Endodermal cell (in vitro differentiated cells): ENCODE data around the gene ADAMTS7. TPM values are rescaled to one million over a fixed set of nuclear protein-coding genes. Genes with fewer than 3 reads are reported as not detected.
A peak's percentile ranks its signal among the peaks of the same experiment; 100 is the strongest.
"Not testable (repeated sequence)": the region's sequence is repeated elsewhere in the genome, so short reads cannot be mapped to it uniquely, and the experiment has no call there.

Experiments
- DNase-seq: peaks from one replicate; pipeline ENCODE4 v3.0.0-alpha.2; 2017
- H3K27ac ChIP-seq: 2 replicates; pipeline ENCODE4 v1.5.1; 2013; ENCODE audit warnings: mild to moderate bottlenecking, low read depth, low read length, moderate library complexity
- H3K27me3 ChIP-seq: 2 replicates; pipeline ENCODE4 v1.6.1; 2013; ENCODE audit warnings: mild to moderate bottlenecking, low read length, moderate library complexity; ENCODE audit not compliant: insufficient read depth, control insufficient read depth, poor library complexity, severe bottlenecking
- H3K36me3 ChIP-seq: 2 replicates; pipeline ENCODE4 v1.7.0; 2013; ENCODE audit warnings: mild to moderate bottlenecking, low read length, moderate library complexity; ENCODE audit not compliant: control insufficient read depth, insufficient read depth
- H3K4me1 ChIP-seq: one replicate; pipeline ENCODE4 v1.7.0; 2013; ENCODE audit warnings: low read length; ENCODE audit not compliant: control insufficient read depth, insufficient read depth
- H3K4me3 ChIP-seq: 2 replicates; pipeline ENCODE4 v1.5.1; 2013; ENCODE audit warnings: mild to moderate bottlenecking, low read length, moderate library complexity
- H3K9ac ChIP-seq: 2 replicates; pipeline ENCODE4 v1.6.1; 2013; ENCODE audit warnings: mild to moderate bottlenecking, low read length, moderate library complexity; ENCODE audit not compliant: poor library complexity, severe bottlenecking; ENCODE audit errors: extremely low read depth
- H3K9me3 ChIP-seq: 2 replicates; pipeline ENCODE4 v1.6.1; 2013; ENCODE audit warnings: mild to moderate bottlenecking, low read length, moderate library complexity; ENCODE audit not compliant: control insufficient read depth
- H3K27ac Mint-ChIP-seq: 2 replicates; pipeline ENCODE4 v1.8.0; 2020; ENCODE audit warnings: mixed read lengths
- H3K27me3 Mint-ChIP-seq: 2 replicates; pipeline ENCODE4 v1.8.0; 2021; ENCODE audit warnings: mild to moderate bottlenecking, mixed read lengths; ENCODE audit not compliant: insufficient read depth
- H3K36me3 Mint-ChIP-seq: 2 replicates; pipeline ENCODE4 v1.8.0; 2020; ENCODE audit warnings: low read depth, mixed read lengths
- H3K4me1 Mint-ChIP-seq: 2 replicates; pipeline ENCODE4 v1.8.0; 2020; ENCODE audit warnings: mixed read lengths
- H3K4me3 Mint-ChIP-seq: 2 replicates; pipeline ENCODE4 v1.8.0; 2020; ENCODE audit warnings: mild to moderate bottlenecking, moderate library complexity, mixed read lengths
- H3K9me3 Mint-ChIP-seq: 2 replicates; pipeline ENCODE4 v1.8.0; 2020; ENCODE audit warnings: mild to moderate bottlenecking, mixed read lengths
- WGBS, 2 experiments: methylation state at CpG; one replicate each; pipeline versions ENCODE4 v1.1.5 to v1.1.7; 2013; ENCODE audit warnings: missing lambda C conversion rate in 2 of 2, mixed read lengths in 1 of 2; ENCODE audit not compliant: insufficient coverage in 1 of 2, insufficient read length in 1 of 2; 5-methylcytosine and 5-hydroxymethylcytosine counted together
- total RNA-seq, 2 donors: library from RNA; stranded (reverse); fragmentation: NEBNext Ultra II Directional in 1 of 2; extraction: Animal tissue kit (Norgen Biotek cat#: 25700) in 1 of 2; gene quantifications; 2 replicates in 1 of 2; 3 replicates in 1 of 2; pipeline ENCODE4 v1.2.1, GENCODE V29; 2021
- TF ChIP-seq, protein P1 (sequence below): fragments of 200-600 bp; sonication (generic); conservative IDR thresholded peaks from 2 replicates; pipeline ENCODE4 v1.5.0; 2021; ENCODE audit warnings: antibody characterized with exemption, mild to moderate bottlenecking

The ADAMTS7 gene
- total RNA-seq, 2 donors from 2014 or later = 55.8 to 67.1 TPM

DNA sequence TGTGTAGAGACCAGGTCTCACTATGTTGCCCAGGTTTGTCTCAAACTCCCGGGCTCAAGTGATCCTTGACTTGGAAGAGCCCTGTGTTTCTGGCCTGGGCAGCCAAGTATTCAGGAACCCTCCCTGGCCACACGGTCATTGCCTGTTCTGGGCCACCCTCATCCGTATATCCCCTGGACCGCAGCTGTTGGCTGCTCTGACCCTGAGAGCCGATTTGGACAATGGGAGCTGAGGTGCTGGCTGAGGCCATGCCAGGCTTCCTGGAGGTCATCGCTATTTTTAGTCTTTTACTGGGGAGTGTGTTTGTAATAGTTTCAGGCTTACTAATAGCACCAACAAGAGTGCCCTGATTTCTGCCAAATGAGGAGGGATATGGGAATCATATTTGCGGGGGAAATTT lies 60.7 kb downstream of the ADAMTS7 start:
- DNase-seq = no peak
- H3K4me3 Mint-ChIP-seq = no peak overlapping the region
- Histone ChIP-seq H3K36me3 (no peaks in the 10 kb centered on the region), H3K27me3 (peaks cover 9% of the 10 kb centered on the region), H3K4me1 (no peaks in the 10 kb centered on the region), H3K27ac (no peak overlapping the region), H3K9ac (no peak overlapping the region), H3K4me3 (no peak overlapping the region), H3K9me3 (no peaks in the 10 kb centered on the region)
- peaks cover 14% of the 10 kb centered on the region for H3K27me3 Mint-ChIP-seq
- H3K4me1 Mint-ChIP-seq = peaks cover 5% of the 10 kb centered on the region
- WGBS, 2 experiments = 82 to 85% methylated on average over 3 to 7 of the region's 7 CpGs
- TF ChIP-seq, protein P1, sequence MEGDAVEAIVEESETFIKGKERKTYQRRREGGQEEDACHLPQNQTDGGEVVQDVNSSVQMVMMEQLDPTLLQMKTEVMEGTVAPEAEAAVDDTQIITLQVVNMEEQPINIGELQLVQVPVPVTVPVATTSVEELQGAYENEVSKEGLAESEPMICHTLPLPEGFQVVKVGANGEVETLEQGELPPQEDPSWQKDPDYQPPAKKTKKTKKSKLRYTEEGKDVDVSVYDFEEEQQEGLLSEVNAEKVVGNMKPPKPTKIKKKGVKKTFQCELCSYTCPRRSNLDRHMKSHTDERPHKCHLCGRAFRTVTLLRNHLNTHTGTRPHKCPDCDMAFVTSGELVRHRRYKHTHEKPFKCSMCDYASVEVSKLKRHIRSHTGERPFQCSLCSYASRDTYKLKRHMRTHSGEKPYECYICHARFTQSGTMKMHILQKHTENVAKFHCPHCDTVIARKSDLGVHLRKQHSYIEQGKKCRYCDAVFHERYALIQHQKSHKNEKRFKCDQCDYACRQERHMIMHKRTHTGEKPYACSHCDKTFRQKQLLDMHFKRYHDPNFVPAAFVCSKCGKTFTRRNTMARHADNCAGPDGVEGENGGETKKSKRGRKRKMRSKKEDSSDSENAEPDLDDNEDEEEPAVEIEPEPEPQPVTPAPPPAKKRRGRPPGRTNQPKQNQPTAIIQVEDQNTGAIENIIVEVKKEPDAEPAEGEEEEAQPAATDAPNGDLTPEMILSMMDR = no peak
- H3K36me3 Mint-ChIP-seq = no peaks in the 10 kb centered on the region
- H3K27ac Mint-ChIP-seq = no peak overlapping the region
- H3K9me3 Mint-ChIP-seq = no peaks in the 10 kb centered on the region

DNA sequence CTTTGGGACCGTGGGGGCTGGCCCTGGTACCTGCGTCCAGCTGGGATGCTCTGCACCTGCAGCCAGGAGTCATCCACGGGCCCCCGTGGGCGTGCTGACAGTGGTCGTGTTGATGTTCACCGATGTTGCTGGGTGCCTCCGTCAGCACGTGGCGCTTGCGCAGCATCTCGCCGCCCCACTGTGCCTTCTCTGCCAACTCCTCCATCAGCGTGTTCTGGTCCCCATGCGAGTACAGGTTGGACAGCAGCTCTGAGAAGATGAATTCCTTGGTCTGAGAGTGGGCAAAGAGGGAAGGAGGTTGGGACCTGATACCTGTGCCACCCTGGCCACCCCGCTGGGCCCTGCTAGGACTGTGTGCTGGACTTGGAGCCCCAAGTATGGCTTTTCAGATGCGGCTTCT lies 61.4 kb downstream of the ADAMTS7 start:
- Histone ChIP-seq H3K27me3 (peaks cover 9% of the 10 kb centered on the region), H3K9me3 (no peaks in the 10 kb centered on the region), H3K27ac (no peak overlapping the region), H3K4me1 (no peaks in the 10 kb centered on the region), H3K4me3 (no peak overlapping the region), H3K9ac (no peak overlapping the region), H3K36me3 (no peaks in the 10 kb centered on the region)
- no peaks in the 10 kb centered on the region for H3K36me3 Mint-ChIP-seq
- H3K4me1 Mint-ChIP-seq = peaks cover 5% of the 10 kb centered on the region
- peaks cover 14% of the 10 kb centered on the region for H3K27me3 Mint-ChIP-seq
- TF ChIP-seq, protein P1 = no peak
- no peak overlapping the region for H3K4me3 Mint-ChIP-seq
- no peaks in the 10 kb centered on the region for H3K9me3 Mint-ChIP-seq
- WGBS, 2 experiments = 88 to 91% methylated on average over 15 to 17 of the region's 17 CpGs
- peak; percentile 40 for DNase-seq
- no peak overlapping the region for H3K27ac Mint-ChIP-seq

DNA sequence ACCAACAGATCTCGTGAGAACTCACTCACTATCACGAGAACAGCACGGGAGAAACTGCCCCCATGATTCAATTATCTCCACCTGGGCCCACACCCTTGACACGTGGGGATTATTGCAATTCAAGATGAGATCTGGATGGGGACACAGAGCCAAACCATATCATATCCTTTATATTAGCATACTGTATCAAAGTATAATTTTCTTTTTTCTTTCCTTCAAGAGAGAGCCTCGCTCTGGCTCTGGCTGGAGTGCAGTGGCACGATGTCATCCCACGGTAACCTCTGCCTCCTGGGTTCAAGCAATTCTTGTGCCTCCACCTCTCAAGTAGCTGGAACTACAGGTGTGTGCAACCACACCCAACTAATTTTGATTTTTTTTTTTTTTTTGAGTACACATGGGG lies 63.4 kb downstream of the ADAMTS7 start:
- peaks cover 12% of the 10 kb centered on the region for H3K27me3 Mint-ChIP-seq
- H3K9me3 ChIP-seq, H3K4me3 Mint-ChIP-seq, H3K27me3 ChIP-seq, H3K9me3 Mint-ChIP-seq, H3K27ac ChIP-seq, H3K4me1 Mint-ChIP-seq, H3K36me3 Mint-ChIP-seq, DNase-seq, H3K27ac Mint-ChIP-seq, H3K36me3 ChIP-seq, H3K9ac ChIP-seq, H3K4me1 ChIP-seq, H3K4me3 ChIP-seq: not testable (repeated sequence)
- 82 to 87% methylated on average over 3 to 7 of the region's 7 CpGs for WGBS, 2 experiments

DNA sequence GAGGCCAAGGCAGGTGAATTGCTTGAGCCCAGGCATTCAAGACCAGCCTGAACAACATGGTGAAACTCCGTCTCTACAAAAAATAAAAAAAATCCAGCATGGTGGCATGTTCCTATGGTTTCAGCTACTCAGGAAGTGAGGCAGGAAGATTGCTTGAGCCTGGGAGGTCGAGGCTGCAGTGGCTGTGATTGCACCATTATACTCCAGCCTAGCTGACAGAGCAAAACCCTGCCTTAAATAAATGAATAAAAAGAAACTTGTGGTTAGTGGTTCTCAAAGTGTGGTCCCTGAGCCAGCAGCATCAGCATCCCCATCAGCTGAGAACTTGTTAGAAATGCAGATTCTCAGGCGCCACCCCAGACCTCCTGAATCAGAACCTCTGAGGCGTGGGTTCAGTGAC lies 69.6 kb downstream of the ADAMTS7 start:
- H3K36me3 Mint-ChIP-seq, H3K27me3 Mint-ChIP-seq, H3K9me3 ChIP-seq, H3K27ac ChIP-seq, H3K36me3 ChIP-seq, H3K4me3 Mint-ChIP-seq, H3K4me1 ChIP-seq, H3K4me3 ChIP-seq, H3K9ac ChIP-seq, H3K27ac Mint-ChIP-seq, H3K4me1 Mint-ChIP-seq, H3K27me3 ChIP-seq, H3K9me3 Mint-ChIP-seq: not testable (repeated sequence)
- WGBS, 2 experiments = 86 to 91% methylated on average over 1 to 2 of the region's 4 CpGs
- peak; percentile 21 for DNase-seq
